ENCODE data around the gene POPDC2.

Gene POPDC2

GRCh38 chr3:119639494-119640350, 20.7 kb downstream of the POPDC2 start:
- no peak for DNase-seq

- DNase-seq = no peak
Measured at GRCh38 chr3:119637679-119638477, 22.5 kb downstream of the POPDC2 start.

GRCh38 chr3:119636891-119637611, 23.3 kb downstream of the POPDC2 start:
- DNase-seq = no peak

- DNase-seq = no peak
Measured at GRCh38 chr3:119636249-119636648, 24.1 kb downstream of the POPDC2 start.

GRCh38 chr3:119635719-119636118, 24.7 kb downstream of the POPDC2 start:
- DNase-seq = no peak

- no peak for DNase-seq
Measured at GRCh38 chr3:119632829-119633228, 27.6 kb downstream of the POPDC2 start.

- no peak for DNase-seq
Measured at GRCh38 chr3:119632216-119632615, 28.2 kb downstream of the POPDC2 start.

- DNase-seq = no peak
Measured at GRCh38 chr3:119631516-119631915, 28.9 kb downstream of the POPDC2 start.

GRCh38 chr3:119630880-119631329, 29.5 kb downstream of the POPDC2 start:
- DNase-seq = no peak

- DNase-seq = no peak
Measured at GRCh38 chr3:119630128-119630879, 30.1 kb downstream of the POPDC2 start.

- DNase-seq = no peak
Measured at GRCh38 chr3:119628816-119629445, 31.5 kb downstream of the POPDC2 start.

GRCh38 chr3:119628390-119628789, 32.0 kb downstream of the POPDC2 start:
- DNase-seq = no peak

GRCh38 chr3:119627461-119627860, 32.9 kb downstream of the POPDC2 start:
- peak in 1 of 2 experiments; percentile 2 for DNase-seq

- no peak for DNase-seq
Measured at GRCh38 chr3:119626196-119626595, 34.2 kb downstream of the POPDC2 start.

GRCh38 chr3:119625451-119626153, 34.8 kb downstream of the POPDC2 start:
- no peak for DNase-seq

- DNase-seq = no peak
Measured at GRCh38 chr3:119624002-119624720, 36.2 kb downstream of the POPDC2 start.

GRCh38 chr3:119620899-119621298, 39.5 kb downstream of the POPDC2 start:
- no peak for DNase-seq

GRCh38 chr3:119619094-119619493, 41.3 kb downstream of the POPDC2 start:
- no peak for DNase-seq

- no peak for DNase-seq
Measured at GRCh38 chr3:119616056-119616455, 44.3 kb downstream of the POPDC2 start.

GRCh38 chr3:119613872-119614271, 46.5 kb downstream of the POPDC2 start:
- DNase-seq = no peak

GRCh38 chr3:119613201-119613600, 47.2 kb downstream of the POPDC2 start:
- DNase-seq = no peak
